HG03354 (cell line): ENCODE measurements around the gene PHAF1.

ENCODE experiments used
- ATAC-seq: cut with Tn5 transposase; IDR thresholded peaks from one replicate; pipeline ENCODE4 v1.9.1; 2021; ENCODE audit warnings: mild to moderate bottlenecking; ENCODE audit not compliant: unreplicated experiment, poor library complexity, severe bottlenecking

PHAF1 gene

GRCh38 chr16:67190041-67190440 lies 80.3 kb downstream of the PHAF1 start, which contains the start of gene EXOC3L1:
Gene EXOC3L1 (minus strand): TSS chr16:67190136. CDS start chr16:67189676, 460 bp downstream.
- no peak for ATAC-seq

- ATAC-seq = no peak
These were observed 81.0 kb downstream of the PHAF1 start for GRCh38 chr16:67190448-67191399.

GRCh38 chr16:67191411-67191994 lies 81.8 kb downstream of the PHAF1 start:
- no peak for ATAC-seq

- peak; percentile 94 for ATAC-seq
These were observed 82.4 kb downstream of the PHAF1 start, which contains the start of gene E2F4 for GRCh38 chr16:67191995-67192681. Gene E2F4 (plus strand): TSS chr16:67192155. CDS start chr16:67192228, 73 bp downstream.

- ATAC-seq = no peak
These were observed 83.1 kb downstream of the PHAF1 start for GRCh38 chr16:67192781-67193361.

GRCh38 chr16:67193536-67193935 lies 83.8 kb downstream of the PHAF1 start:
- ATAC-seq = no peak

GRCh38 chr16:67194260-67194659 lies 84.5 kb downstream of the PHAF1 start:
- no peak for ATAC-seq

- ATAC-seq = no peak
These were observed 85.9 kb downstream of the PHAF1 start for GRCh38 chr16:67195676-67196075.

- no peak for ATAC-seq
These were observed 87.1 kb downstream of the PHAF1 start for GRCh38 chr16:67196881-67197280.

GRCh38 chr16:67197704-67198103 lies 88.0 kb downstream of the PHAF1 start:
- ATAC-seq = no peak
